ENCODE measurements around the gene UQCR11.

- TF ChIP-seq CTCF (IDR thresholded peaks at IDR 0.05) = no peak
- no peak for TF ChIP-seq POLR2A (IDR thresholded peaks at IDR 0.05)
Observed at GRCh38 chr19:1647501-1648458, 42.5 kb upstream of the UQCR11 start.

Measured in body of pancreas (tissue), 4 donors.